GM12875 (cell line): Measurements from ENCODE around the gene PEDS1.

ENCODE experiments used
- H3K4me3 ChIP-seq: one replicate; pipeline ENCODE4 v1.5.1; 2011; ENCODE audit warnings: low read depth, low read length, control low read depth
- CTCF ChIP-seq: IDR thresholded peaks from 2 replicates; pipeline ENCODE4 v1.5.1; 2011; ENCODE audit warnings: low read depth, mild to moderate bottlenecking, control low read depth, inconsistent platforms, low read length, moderate library complexity, borderline replicate concordance; ENCODE audit not compliant: insufficient read depth

The PEDS1 gene

GRCh38 chr20:50151034-50151743 is 2.3 kb downstream of the PEDS1 start:
- H3K4me3 ChIP-seq = no peak overlapping the region
- TF ChIP-seq CTCF = no peak

- H3K4me3 ChIP-seq = no peak overlapping the region
- TF ChIP-seq CTCF = no peak
These were observed 3.9 kb downstream of the PEDS1 start for GRCh38 chr20:50149481-50150254.

GRCh38 chr20:50146732-50147662 is 6.5 kb downstream of the PEDS1 start:
- peak overlapping the region; percentile 1 for H3K4me3 ChIP-seq
- TF ChIP-seq CTCF = no peak

GRCh38 chr20:50146214-50146613 is 7.3 kb downstream of the PEDS1 start:
- H3K4me3 ChIP-seq = peak overlapping the region; percentile 1
- no peak for TF ChIP-seq CTCF

- no peak for TF ChIP-seq CTCF
- no peak overlapping the region for H3K4me3 ChIP-seq
These were observed 8.0 kb downstream of the PEDS1 start for GRCh38 chr20:50145566-50145965.

- TF ChIP-seq CTCF = no peak
- H3K4me3 ChIP-seq = no peak overlapping the region
These were observed 9.2 kb downstream of the PEDS1 start for GRCh38 chr20:50144362-50144761.
